Hair follicular keratinocyte (primary cell): ENCODE data around the gene FLACC1. TPM values are rescaled to one million over a fixed set of nuclear protein-coding genes. Genes with fewer than 3 reads are reported as not detected.

Experiments used
- total RNA-seq: library from RNA; depleted of rRNA; stranded (reverse); fragments of >200 nt; gene quantifications from 2 replicates; pipeline ENCODE4 v1.2.3, GENCODE V29; 2015

Gene FLACC1
- not detected in 2 replicates for total RNA-seq

GRCh38 chr2:201357221-201357620 is at the start of gene FLACC1:
Gene FLACC1, minus strand, starts transcription at chr2:201357345. Its CDS starts 5,941 bp downstream, at chr2:201351404.

DNA sequence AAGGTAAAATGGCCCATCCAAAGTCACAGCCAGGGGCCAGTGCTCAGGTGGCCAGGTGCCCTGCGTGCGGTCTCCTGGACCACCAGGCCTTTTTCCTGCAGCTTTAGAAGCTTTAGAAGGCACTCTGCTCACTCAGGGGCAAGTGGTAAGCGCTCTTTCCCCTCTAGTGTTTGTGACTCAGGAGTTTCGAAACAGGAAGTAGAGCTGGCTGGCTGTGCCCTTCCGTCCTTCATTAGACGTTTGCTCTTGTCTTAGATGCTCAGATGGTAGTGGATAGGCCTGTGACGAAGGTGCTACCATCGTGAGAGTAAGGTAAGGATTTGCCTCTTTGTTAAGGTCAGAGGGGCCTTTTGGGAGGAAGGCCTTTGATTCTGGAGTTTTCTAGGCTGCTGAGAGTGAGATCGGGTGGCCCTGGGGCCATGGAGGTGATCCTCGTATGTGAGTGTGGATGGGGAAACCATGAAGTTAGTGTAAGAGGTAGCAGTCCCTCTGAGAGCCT is 96.8 kb downstream of the FLACC1 start, which contains the start of gene CASP8:
CASP8 (plus strand) TSS at position 235 of the 499 bp plus-strand sequence. CDS start 5,951 bp downstream, outside the sequence.

Other genes with a start within 250 kb of the FLACC1 start
- 32.9 and 50.2 TPM in 2 replicates for gene CFLAR, start 241.2 kb downstream of the FLACC1 start, total RNA-seq
- 3.4 and 3.9 TPM in 2 replicates for gene CASP10, start 174.2 kb downstream of the FLACC1 start, total RNA-seq
- 15.6 and 15.7 TPM in 2 replicates for gene CASP8, start 96.8 kb downstream of the FLACC1 start, total RNA-seq
- 6.6 and 7.8 TPM in 2 replicates for gene TRAK2, start 94.1 kb upstream of the FLACC1 start, total RNA-seq
- 13.6 and 20.6 TPM in 2 replicates for gene STRADB, start 94.4 kb upstream of the FLACC1 start, total RNA-seq